Breast epithelium (tissue), 3 donors: ENCODE data around the gene ITPR1.

Experiments used
- CTCF ChIP-seq, 3 donors: fragments of 450-650 bp; IDR thresholded peaks; one replicate each; pipeline ENCODE4 v1.5.1; 2016 to 2017; ENCODE audit warnings: antibody characterized with exemption in 3 of 3, mild to moderate bottlenecking in 3 of 3, moderate library complexity in 3 of 3
- POLR2AphosphoS5 ChIP-seq, 3 donors: sonication (generic); formaldehyde crosslinking; IDR thresholded peaks; one replicate each; pipeline ENCODE4 v1.6.1; 2017; ENCODE audit warnings: antibody characterized with exemption in 3 of 3

GRCh38 chr3:4724051-4724629 lies 231.0 kb downstream of the ITPR1 start:
- TF ChIP-seq CTCF (IDR thresholded peaks at IDR 0.05) = no peak
- no peak for TF ChIP-seq POLR2AphosphoS5 (IDR thresholded peaks at IDR 0.05)
